ENCODE data around the gene PET117.
"Not testable (repeated sequence)": the region's sequence is repeated elsewhere in the genome, so short reads cannot be mapped to it uniquely, and the experiment has no call there.

The PET117 gene

DNA sequence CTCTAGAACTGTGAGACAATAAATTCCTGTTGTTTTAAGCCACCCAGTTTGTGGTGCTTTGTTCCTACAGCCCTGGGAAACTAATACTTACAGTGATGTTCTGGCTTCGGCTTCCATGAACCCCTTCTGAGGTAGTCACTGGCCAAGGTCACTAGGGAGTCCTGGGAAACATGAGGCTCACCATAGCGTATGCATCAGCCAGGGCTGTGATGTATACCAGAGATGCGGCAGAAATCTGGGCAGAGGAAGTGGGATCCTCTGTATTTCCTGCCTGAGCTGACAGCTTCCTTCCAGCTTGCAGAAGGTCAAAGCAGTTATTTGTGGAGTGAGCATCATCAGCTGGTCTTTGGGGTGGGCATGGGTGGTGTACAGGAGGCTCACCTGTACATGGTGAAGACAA, 27.9 kb downstream of the PET117 start:
- no peak for DNase-seq

DNA sequence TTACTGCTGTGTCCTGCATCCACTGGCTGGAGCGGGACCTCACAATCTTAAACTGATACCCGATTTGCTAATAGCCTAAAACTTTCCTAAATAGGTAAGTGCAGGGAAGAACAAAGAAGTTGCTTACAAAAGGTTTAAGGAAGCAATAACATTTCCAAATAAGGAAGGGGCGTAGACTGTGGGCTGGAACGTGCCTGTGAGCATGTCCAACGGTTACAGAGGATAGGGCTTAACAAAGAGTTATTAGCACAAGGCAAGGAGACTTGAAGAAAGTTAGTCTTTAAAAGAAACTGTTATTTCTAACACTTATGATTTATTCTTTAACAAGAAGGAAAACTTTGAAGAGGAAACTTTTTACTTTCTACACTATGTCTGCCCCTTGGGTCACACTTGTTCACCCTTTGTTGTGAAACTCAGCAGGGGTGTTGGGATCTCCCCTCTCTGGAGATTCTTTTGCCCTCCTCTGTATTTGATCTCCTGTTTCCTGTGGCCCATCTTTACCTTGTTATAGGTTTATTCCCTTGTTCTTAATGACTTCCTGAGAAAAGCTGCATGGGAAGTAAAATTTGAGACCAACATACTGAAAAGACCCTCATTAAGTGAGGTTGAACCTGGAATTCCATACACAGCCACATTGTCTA, 28.7 kb downstream of the PET117 start:
- no peak for DNase-seq

- DNase-seq, result no peak
Observed at GRCh38 chr20:18166950-18167349, 29.3 kb downstream of the PET117 start.

DNA sequence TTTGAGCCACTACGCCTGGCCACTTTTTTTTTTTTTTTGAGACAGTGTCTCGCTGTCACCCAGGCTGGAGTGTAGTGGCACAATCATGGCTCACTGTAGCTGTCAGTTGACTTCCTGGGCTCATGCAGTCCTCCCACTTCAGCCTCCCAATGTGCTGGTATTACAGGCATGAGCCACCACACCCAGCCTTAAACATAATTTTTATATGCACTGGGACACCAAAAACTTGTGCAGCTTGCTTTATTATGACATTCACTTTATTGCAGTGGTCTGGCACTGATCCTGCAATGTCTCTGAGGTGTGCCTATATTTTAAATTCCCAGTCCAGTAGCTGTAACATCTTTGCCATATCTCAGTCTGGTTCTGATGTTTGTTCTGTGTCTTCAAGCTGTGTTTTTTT, 34.7 kb downstream of the PET117 start:
- DNase-seq, result no peak

DNA sequence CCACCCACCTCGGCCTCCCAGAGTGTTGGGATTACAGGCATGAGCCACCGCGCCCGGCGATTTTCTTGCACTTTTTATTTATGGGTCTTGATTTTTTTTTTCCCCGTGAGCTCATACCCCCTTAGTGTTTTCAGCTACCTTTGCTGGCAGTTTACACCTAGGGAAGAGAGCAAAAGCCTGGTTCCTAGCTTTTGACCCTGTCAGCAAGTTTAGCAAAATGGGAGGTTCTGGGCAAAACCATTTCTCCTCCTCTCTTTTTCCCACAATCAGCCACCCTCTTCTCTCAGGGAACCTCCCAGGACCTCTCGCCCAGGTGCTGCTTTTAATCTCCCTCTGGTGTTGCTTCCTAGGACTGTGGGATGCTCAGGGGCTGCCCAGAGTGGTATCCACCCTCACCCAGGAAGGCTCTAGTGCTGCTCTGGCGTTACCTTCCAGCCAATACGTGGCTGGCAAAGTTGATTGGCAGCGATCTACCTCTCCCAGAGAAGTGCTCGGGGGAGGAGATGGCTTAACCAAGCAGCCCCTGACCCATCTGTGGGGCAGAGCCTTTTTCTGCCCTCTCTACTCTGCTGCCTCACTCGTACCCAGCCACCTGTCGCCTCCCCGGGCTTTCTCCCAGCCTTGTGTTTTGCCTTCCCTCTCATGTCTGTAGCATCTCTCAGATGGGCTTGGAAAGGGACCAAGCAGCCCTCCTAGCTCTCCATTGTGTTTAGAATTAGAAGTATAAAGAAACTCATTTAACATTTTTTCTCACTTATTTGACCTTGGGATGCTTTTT, 37.4 kb downstream of the PET117 start:
- DNase-seq, result no peak

DNA sequence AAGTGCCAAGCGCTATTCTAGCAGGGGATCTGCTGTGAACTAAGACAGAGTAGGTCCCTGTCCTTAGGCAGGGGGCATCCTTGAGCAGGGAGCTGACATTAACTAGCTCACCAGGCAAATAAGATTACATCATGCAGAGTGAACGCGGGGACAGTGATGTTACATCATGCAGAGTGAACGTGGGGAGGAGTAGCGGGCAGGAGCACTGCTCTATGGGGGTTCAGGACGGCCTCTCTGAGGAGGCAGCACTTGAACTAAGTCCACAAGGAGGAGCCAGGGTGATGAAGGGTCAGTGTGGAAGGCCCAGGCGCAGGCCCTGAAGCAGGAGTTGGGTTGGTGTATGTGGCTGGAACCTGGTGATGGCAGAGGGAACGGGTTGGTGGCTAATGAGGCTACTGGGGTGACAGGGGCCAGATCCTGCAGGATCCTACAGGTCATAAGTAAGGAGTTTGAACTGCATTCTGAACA, 38.7 kb downstream of the PET117 start:
- DNase-seq, result no peak

DNA sequence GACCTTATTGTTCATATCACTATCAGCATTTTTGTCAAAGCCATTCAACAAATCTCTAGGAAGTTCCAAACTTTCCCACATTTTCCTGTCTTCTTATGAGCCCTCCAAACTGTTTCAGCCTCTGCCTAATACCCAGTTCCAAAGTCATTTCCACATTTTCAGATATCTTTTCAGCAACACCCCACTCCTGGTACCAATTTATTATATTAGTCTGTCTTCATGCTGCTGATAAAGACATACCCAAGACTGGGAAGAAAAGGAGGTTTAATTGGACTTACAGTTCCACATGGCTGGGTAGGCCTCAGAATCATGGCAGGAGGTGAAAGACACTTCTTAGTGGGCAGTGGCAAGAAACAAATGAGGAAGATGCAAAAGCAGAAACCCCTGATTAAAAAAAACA, 42.7 kb downstream of the PET117 start:
- not testable (repeated sequence) for DNase-seq

DNA sequence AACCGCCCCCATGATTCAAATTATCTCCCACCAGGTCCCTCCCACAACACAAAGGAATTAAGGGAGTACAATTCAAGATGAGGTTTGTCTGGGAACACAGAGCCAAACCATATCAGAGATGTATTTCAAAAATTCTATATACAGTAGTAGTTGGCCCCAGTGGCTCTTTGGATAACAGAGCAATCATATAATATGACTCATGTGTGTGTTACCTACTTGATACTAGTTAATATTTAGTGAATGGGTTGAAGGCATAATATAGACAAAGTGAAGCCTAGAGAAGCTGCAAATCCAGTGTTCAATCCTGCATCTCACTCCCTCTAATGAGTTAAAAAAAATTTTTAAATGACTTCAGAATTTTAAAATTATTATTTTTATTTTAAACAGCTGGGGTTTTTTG, 43.2 kb downstream of the PET117 start:
- no peak for DNase-seq

- DNase-seq, result no peak
Observed at GRCh38 chr20:18187020-18187419, 49.4 kb downstream of the PET117 start.

- no peak for DNase-seq
Observed at GRCh38 chr20:18188434-18188833, 50.8 kb downstream of the PET117 start.

DNA sequence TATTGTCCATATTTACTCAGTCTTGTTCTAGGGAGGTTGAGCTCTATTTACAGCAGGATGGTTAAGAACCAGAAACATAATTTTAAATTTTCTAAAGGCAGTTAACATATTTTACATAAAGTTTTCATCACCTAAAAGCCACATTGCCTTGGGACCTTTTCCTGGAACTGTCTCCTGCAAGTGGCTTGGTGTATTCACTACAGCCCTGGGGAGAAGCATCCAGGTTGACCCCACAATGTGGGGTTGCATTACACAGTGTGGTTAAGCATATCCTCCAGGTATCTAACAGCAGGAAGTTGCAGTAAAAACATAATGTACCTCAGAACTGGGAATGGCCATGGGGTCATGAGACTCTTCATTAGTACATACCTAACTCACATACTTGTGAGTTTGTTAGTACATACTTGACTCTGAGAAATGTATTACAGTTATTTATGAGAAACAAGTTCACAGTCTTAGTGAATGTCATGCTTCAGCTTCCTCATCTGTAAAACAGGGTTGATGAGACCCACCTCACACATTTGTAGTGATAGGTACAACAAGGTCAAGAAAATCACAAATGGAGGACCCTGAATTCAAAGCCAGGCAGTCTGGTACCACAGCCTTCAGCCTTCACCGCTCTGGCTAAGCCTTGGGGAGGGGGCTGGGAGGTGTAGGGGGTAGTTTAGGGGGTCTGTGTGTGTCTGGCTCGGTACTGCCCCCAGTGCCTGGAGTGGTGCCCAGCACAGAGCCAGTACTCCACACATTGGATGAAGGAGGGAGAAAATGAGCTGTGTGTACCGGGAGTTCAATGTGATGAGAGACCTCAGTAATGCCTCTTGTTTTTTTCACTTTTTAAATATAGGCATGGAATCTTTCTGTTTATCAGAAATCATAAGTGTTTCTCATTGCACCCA, 52.9 kb downstream of the PET117 start:
- no peak for DNase-seq

GRCh38 chr20:18191306-18191705, 53.6 kb downstream of the PET117 start:
- DNase-seq, result no peak
